Activated naive CD4-positive, alpha-beta T cell treated with Interleukin-2 at 50 U/mL for 16 hours (primary cell): ENCODE results near the gene RNF19B.

Experiments used
- DNase-seq: peaks from one replicate; pipeline ENCODE4 v3.0.0-alpha.2; 2020

Gene RNF19B

DNA sequence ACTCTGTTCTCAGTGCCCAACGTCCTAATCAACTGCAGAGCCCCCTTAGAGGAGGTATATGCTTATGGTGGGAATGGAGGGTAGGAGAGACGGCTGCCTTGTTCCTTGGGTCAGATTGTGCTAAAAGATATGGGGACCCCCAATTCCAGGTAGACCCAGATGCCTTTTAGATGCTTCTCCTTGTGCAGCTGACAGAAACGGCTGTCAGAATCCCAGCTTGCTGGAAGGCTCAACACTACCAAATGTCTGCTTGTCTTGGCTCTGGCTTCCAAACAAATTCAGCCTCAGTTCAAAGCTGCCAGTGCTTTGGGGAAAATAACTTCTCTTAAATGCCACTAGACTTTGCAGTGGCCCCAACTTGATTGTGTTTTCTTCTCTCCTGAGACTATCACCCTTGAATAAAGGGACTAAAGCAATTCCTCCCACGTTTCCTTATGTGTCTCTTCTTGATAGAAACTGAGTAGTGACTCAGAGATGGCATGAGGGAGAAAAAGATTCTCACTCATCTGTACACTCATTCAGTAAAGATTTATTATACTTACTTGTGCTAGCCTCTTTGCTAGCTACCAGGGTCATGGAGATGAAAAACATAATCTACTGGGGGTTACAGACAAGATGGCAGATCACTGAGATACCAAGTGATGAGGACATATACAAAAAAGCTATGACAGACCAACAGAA is 3.4 kb upstream of the RNF19B start:
- DNase-seq: no peak

DNA sequence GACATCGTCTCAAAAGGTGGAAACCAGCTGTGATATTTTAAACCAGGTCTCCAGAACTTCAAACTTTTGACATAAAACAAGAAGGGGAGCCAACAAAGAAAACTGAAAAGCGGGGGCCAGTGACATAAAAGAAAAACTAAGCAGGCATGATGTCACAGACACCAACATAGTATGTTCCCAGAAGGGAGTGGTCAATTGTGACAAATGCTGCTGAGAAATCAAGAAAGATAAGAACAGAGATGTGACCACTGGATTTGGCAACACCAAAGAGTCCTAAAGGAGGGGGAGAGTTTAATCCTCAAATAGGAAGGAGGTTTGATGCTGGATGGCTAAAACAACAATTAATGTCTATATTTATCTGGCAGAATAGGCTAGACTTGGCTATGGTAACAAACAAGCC is 2.3 kb upstream of the RNF19B start:
- DNase-seq: no peak

DNA sequence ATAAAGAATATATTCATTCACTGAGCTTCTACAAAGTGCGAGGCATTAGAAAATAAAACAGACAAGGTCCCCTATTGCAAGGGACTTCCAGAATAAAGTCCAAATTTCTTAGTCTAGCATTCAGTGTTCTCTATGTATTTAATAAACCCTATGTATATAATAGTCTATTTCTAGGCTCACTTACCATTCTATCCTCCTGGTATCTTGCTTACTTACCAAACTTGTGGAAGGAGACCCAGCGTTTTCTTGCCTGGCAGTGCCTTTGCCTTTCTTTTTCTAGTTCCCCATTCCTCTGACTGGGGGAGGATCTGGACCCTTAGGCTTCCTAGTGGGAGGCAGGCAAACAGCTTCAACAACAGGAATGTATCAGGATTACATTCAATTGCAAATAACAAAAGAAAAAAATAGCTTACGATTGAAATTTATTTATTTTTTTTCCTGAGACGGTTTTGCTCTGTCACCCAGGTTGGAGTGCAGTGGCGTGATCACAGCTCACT is 690 bp upstream of the RNF19B start:
- DNase-seq: no peak

DNA sequence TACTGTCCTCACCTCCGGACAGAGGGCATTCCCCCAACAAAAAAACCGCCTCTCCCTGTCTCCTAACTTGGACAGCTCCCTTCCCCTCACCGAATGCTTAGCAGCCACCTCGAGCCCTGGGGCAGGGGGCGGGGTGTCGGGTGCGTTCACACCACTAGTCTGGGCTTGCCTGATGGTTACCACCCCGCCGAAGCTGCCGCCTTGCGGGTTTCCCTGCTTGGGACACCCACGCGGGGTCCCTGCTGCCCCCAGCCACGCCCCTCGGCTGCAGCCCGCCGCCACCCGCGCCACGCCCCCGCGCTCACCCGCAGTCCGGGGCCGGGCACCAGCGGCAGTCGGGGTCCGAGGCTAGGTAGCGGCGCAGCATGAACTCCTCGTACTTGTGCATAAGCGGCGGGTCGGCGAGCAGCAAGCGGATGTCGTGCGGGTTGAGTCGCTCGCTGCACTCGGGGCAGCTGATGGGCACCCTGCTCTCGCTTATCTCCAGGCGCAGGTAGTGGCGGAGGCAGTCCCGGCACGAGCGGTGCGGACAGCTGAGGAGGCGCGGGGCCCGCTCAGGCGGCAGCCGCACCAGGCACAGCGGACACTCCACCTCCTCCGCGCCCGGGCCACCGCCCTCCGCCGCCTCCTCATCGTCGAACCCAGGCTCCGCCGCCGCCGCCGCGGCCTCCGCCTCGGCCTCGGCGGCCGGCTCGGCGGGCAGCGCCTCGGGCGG is 706 bp downstream of the RNF19B start:
- peak; percentile 70 for DNase-seq

DNA sequence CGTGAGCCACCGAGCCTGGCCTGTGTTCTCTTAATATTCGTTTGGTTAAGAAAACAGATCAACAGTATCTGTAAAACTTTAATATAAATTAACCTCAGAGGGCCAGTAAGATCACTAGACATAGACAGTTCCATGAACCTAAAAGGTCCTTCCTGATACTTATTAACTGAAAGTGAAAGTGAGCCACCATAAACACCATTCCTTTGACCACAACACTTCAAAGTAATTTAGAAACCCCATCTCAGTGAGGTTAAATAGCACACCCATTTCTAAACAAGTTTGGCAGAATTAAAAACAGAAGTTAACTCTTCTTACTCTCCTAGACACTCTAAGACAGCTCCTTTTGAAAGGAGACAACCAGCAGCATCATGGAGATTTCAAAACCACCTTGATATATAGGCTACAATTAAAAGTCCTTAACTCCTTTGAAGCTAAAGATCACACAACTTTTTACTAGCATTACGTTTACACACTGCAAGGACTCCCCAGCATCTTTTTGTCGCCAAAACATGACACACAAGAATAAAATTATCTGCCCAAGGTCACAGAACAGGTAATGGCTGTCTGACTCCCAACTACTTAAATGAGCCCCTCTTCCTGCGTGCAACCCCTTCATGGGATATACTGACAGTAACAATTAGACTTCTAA is 2.2 kb downstream of the RNF19B start:
- no peak for DNase-seq

DNA sequence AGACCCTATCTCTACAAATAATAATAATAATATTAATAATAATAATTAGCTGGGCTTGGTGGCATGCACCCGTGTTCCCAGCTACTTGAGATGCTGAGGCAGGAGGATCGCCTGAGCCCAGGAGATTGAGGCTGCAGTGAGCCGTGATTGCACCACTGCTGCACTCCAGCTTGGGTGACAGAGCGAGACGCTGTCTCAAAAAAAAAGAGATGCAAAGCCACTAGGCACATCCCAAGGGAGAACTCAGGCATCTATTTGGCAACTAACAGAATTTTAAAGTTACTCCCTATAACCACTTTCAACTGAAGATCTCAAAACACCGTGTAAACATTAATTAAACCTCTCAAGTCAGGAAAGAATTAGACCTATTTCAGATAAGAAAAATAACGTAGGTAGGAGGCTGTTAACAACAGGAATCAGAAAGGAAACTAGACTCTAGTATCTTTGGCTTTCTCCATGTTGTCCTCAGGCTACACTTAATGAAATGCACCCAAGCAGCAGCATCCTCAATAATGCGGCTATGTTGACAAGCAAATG is 3.7 kb downstream of the RNF19B start:
- no peak for DNase-seq

DNA sequence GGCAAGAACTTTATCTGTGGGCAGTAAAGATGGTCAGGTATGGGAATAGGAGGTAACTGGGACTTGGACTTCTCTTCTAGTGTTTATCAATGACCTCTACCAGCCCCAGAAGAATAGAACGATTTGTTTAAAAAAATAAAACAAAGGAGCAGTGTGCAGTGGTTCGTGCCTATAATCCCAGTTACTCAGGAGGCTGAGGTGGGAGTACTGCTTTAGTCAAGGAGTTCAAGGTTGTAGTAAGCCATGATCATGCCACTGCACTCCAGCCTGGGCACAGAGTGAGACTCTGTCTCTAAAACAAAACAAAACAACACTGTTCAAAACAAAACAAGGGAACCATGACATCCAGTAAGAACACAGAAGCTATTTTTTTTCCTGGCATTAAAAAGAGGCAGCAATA is 4.3 kb downstream of the RNF19B start:
- DNase-seq: no peak

DNA sequence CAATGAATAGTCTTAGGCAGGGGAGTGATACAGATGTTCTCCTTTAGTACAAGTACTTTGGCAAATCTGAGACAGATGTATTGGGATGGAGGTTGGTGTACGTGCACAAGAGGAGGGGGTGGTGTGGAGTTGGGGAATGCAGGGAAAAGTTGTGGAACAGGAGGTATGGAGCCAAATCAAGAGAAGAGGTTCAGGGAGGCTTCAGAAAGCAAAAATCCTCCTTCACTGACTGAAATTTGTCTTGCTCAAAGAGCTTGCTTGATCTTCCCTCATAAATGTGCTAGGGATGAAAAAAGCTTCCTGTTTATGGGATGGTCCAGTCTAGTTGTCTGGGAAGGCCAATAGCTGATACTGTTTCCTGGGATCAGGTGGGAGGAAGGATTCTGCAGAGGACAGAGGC is 5.8 kb downstream of the RNF19B start:
- no peak for DNase-seq

DNA sequence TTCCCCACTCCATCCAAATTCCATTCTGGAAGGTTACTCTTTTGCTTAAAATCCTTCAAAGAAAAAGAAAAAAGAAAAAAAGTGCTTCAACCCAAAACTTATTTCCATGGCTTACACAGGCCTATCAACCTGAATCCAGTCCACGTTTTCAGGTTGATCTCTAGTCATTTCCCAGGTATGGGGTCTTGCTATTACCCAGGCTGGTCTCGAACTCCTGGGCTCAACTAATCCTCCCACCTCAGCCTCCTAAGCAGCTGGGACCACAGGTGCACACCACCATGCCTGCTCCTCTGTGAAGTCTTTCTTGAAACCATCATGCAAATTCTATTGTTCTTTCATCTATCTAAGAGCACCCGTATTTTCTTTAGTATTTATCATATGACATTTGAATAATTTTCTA is 7.6 kb downstream of the RNF19B start:
- no peak for DNase-seq

DNA sequence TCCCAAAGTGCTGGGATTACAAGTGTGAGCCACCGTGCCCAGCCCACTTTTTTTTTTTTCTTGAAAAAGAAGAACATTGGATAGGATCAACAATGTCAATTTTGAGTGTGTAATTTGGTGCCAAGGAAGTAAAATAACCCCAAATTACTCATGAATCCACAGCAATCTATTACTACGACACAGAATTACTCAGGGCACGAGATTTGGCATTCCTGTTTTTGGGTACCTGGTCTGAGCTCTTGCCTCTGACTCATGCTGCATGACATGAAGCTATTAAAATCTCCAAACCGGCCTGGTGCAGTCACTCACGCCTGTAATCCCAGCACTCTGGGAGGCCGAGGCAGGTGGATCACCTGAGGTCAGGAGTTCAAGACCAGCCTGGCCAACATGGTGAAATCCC is 10.4 kb downstream of the RNF19B start:
- DNase-seq: no peak

DNA sequence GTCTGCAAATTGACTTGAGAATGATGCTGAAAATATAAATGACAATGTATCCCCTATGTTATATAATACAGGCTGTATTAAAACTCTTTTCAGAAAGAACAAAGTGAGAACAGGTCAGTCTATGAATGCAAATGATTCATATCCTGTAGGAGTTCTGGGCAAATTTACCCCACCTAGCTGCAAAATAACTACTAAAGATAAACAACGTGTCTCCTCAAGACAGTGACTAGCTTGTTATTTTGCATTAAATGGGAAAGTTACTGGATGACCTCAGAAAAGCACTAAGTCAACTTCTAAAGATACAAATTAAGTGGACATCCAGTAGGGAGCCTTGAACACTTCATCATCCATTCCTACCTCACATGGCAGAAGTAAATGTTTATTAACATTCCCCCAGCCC is 11.1 kb downstream of the RNF19B start:
- no peak for DNase-seq

DNA sequence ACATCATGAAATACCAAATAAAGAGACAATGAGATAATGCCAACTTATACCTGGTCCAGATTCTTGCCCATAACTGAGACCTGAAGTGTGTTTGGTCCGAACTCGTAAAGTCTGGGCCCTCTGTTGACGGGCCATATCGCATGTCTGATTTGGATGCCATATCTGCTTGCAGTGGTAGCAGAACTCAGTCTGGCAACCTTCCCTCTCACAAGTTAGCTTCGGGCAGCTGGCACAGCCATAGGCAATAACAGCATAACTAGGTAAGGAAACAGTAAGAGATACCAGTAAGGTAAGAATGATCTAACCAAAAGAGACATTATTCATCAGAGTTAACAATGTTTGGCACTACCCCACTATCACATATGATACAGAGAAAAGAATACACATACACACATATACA is 15.1 kb downstream of the RNF19B start:
- DNase-seq: no peak

DNA sequence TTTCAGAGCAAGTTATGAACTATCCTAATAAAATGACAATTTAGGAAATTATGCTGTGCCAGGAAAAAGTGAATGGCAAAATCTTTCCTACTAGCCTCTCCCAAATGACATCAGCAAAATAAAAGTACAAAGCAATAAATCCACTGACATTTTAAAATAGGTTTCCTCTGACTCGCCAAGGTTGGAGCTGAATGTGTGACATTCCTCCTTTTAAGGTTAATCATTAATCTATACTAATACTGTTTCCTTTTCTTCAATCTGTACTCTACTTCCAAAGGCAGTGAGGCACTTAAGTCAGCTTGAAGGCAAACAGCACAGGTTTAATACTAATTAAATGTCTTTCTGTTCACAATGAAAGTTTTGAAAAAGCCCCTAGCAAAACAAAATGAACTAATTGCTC is 15.7 kb downstream of the RNF19B start:
- no peak for DNase-seq

DNA sequence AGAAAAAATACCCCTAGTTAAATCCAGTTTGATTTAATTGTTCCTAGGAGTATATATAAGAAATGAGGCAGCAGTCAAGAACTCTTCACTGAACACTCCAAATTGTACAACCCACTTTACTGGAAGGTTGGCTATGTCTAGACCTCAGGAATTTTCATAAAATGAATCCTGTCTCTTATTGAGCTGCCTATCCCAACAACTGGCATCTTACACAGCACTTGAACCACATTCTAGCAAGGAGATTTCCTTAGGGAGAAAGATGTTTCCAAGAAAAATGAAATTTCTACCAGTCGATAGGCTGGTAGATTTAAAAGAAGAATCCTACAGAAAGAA is 16.3 kb downstream of the RNF19B start:
- DNase-seq: no peak

DNA sequence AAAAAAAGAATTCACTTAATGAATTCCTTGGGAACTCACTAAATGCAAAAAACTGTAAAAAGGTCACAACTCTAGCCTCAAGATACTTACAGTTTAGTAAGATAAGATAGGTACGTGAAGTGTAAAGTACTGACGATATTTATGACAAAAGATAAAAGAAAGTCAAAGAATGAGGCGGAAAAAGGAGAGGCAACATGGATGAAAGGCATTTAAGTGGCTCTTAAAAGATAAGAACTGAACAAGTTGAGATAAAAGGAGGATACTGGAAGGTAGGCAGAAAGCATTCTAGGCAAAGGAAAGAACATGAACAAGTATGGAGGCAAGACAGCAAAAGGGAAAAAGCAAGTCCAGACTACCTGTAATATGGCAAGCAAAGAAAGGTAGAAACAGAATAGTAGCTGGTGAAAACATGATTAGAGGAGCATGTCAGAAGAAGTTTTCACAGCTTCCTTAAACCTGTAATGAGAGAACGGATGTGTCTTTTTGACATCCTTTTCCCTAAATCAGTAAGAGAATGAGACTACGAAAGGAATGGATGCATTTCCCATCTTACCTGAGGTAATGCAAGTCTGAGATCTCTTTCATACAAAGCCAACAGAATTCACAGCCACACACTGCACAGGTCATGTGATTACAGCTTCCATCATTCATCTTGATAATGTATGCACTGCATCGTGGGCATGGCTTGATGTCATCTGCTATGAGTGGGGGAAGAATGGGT is 16.8 kb downstream of the RNF19B start:
- DNase-seq: no peak

DNA sequence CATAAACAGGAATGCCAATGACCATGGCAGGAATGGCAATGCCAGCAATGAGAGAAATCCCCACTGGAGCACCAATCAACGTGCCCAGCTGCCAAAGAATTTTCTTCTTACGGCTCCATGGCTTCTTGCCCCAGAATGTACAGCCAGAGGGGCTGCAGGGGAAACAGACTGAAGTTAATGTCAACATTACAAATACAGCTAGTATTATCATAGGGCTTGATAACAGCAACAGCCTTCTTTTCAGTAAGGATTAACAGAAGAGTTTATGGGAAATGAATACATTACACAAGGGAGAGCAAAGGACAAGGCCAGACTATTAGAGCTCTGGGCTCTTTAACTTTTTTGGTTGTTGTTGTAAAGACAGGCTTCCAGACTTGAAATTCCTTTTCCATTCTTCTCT is 18.2 kb downstream of the RNF19B start:
- no peak for DNase-seq

DNA sequence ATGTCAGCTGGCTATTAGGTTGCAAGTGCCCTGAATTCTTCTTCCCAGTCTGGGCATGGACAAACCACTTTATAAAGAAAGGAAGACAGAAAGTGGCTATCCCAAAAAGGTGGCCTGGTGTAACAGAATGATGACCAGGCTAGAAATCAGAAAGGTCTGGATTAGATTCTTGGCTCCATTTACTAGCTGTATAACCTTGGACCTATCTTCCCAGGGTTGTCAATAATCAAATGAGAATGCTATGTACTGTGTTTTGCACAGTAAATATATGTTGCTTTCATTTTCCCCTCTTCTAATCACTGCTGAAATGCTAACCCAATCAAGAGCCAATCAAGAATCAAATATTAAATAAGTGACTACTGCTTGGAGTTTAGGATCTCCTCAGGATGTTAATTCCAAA is 20.4 kb downstream of the RNF19B start:
- no peak for DNase-seq

DNA sequence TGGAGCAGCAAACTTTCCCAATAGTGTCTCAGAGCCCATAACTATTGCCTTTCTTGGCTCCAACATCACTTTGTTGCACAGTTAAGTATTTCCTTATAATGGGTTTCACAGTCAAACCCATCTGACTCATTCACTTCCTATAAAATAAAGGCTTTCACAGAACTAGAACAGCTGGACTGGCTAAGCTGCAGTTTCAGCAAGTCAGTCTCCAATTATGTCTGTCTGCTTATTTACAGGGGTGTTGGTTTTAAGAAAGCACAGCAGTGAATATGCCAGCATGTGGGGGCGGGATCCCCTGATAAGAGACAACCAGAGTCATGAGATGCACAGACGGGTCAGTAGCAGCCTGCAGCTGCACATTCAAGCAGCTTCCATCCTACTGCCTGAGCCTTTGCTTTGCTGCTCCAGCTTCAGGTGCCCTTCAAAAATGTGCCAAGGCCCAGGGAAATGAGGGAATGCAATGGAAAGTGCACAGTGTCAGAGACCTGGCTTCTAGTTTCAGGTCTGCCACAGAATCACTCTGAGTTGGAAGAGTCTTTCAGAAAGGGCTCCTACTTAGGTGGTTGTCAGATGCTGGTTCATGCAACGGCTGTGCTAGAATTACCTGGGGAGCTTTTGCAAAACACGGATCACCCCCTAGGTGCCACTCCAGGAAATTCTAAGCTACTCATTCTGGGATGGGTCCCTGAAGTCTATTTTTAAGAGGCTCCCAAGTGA is 24.8 kb downstream of the RNF19B start:
- DNase-seq: no peak

DNA sequence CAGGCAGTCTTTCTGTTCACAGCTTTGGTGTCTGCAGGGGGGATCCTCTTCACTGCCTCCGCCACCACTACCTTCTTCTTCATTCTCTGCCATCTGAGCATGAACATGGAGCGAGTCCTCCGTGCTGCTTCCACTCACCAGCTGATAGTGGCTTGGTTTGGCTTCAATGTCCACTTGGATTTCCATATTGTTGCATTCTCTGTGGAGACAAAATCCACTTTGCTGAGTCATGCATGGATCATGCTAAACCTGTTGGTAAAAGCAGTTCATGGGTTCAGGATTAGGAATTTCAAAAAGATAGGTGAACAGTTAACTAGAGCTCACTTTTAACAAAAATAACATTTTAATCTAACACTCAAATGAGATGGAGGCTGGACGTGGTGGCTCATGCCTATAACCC is 27.5 kb downstream of the RNF19B start:
- no peak for DNase-seq

DNA sequence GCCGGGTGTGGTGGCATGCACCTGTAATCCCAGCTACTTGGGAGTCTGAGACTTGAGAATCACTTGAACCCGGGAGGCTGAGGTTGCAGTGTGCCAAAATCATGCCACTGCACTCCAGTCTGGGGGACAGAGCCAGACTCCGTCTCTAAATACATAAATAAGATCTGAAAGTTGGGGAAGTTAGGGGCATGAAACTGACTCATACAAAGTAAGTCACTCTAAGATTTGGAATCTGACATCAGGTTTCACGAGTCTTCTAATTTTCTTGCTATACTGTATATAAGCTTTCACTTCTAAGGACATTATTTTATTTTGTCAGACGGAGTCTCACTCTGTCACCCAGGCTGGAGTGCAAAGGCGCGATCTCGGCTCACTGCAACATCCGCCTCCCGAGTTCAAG is 30.1 kb downstream of the RNF19B start:
- DNase-seq: no peak

DNA sequence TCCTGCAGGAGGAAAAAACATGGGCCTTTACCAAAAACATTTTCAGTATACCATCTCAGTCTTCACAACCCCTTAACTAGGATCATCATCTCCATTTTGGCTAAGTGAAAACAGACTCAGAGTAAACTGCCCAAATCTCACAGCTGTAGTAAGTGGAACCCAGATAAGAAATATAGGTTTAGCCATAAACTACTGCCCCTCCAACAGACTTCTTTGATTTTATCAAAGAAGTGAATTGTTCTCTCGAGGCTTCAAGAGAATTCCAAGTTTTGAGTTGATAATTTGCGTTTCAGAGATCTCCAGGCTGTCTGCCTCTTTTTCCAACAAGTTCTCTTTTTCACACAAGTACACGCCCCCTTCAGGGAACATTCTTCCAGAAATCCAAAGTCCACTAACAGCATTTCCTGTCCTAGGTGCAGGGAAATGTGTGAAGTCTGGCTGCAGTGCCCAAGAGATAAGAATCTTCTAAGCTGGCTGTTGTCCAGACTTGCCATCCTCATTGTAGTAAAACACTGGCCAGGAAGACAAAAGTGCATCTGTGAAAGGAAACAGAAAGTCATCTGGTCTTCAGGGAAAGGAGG is 30.8 kb downstream of the RNF19B start:
- DNase-seq: no peak

DNA sequence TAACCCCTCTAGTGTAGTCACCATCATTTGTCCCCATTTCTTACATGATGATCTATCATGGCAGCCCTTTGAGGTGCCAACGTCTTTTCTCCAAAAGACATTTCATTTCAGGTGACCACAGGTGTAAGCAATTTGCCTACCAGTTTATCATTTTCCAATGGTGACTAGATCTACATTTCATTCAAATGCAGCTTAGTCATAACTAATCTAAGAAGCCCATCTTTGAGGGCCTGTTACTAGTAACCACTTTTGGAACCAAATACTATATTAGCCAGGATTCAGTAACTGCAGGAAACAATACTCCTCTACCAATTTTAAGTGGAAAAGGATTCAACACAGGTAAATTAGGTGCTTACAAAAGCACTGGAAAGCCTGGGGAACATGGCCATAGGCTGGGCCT is 32.8 kb downstream of the RNF19B start:
- DNase-seq: no peak
